Peyer's patch (tissue), 4 donors: ENCODE data around the gene DCLK3.

Experiments
- CTCF ChIP-seq, 6 experiments: fragments of 450-650 bp in 4 of 6; fragments of 200-600 bp in 2 of 6; sonication (generic) in 1 of 6; IDR thresholded peaks; one replicate each; pipeline ENCODE4 v1.5.1; 2017 to 2019; ENCODE audit warnings: antibody characterized with exemption in 6 of 6, mild to moderate bottlenecking in 3 of 6, moderate library complexity in 1 of 6
- POLR2A ChIP-seq, 2 donors: fragments of 450-650 bp; IDR thresholded peaks; one replicate each; pipeline ENCODE4 v1.5.1; 2017; ENCODE audit warnings: antibody characterized with exemption in 2 of 2, mild to moderate bottlenecking in 2 of 2, moderate library complexity in 2 of 2

- no peak for TF ChIP-seq CTCF (IDR thresholded peaks at IDR 0.05)
- TF ChIP-seq POLR2A (IDR thresholded peaks at IDR 0.05), result no peak
These were observed 70.7 kb downstream of the DCLK3 start for GRCh38 chr3:36693670-36694069.
